ENCODE measurements around the gene SZT2. TPM values are rescaled to one million over a fixed set of nuclear protein-coding genes. Genes with fewer than 3 reads are reported as not detected.

The SZT2 gene
- total RNA-seq, 1 donor from 2014 or later = 33.6 TPM

DNA sequence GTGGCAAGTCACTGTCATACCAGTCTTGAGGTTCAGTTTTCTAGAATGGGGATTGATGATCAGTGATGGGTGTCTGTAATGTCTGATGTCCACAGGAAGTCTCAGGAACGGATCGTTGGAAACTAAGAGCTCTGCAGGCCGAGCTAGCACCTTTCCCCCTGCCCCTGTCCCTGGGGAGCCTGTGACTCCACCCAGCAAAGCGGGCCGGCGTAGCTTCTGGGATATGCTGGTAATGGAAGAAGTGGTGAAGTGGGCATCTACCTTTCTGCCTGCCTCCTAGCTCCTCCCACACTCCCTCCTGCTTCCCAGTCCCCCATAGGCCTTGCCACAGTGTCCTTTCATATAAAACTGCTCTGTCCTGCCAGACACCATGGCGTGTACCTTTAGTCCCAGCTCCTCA, 50.7 kb downstream of the SZT2 start:
- no peaks in the 10 kb centered on the region for H3K27me3 Mint-ChIP-seq (ENCODE audit: low read depth)
- H3K4me3 Mint-ChIP-seq (ENCODE audit: unreplicated experiment) = no peak overlapping the region
- no peaks in the 10 kb centered on the region for H3K9me3 Mint-ChIP-seq (ENCODE audit: low read depth)
- peaks cover 6% of the 10 kb centered on the region for H3K4me1 Mint-ChIP-seq (ENCODE audit: low read depth)
- TF ChIP-seq CTCF (IDR thresholded peaks at IDR 0.05) = no peak
- peaks cover 18% of the 10 kb centered on the region for H3K36me3 Mint-ChIP-seq (ENCODE audit: low read depth)
- DNase-seq (ENCODE audit: low spot score) = no peak
- H3K27ac Mint-ChIP-seq (ENCODE audit: unreplicated experiment) = no peak overlapping the region

DNA sequence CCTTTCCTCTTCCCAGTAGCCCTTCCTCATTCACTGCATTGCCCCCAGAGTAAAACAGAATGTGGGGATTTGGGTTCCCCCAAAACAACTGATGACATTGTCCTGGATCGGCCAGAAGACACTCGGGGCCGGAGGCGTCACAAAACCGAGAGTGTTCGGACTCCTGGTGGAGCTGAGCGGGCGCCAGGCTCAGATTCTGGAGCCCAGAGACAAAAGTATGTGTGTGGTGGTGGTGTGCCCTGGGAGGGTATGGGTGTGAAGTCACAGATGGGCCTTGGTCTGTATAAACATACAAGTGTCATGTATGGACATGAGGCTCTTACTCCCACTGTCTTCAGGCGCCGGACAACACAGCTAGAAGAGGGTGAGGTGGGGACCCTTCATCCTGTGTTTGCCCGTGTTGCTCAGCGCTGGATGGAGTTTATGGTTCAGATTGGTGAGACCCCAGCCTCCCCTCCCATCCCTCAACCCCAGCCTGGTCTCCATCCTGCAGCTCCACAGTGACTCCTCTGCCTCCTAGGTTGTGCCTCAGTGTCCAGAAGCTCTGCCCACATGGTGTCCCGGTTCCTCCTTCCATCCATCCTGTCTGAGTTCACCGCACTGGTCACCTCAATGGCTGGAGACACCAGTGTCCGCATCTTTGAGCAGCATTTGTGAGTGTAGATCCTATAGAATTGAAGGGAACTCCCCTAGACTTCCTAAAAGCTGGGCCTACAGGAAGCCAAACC, 51.6 kb downstream of the SZT2 start:
- no peak overlapping the region for H3K4me3 Mint-ChIP-seq (ENCODE audit: unreplicated experiment)
- H3K27me3 Mint-ChIP-seq (ENCODE audit: low read depth) = no peaks in the 10 kb centered on the region
- H3K27ac Mint-ChIP-seq (ENCODE audit: unreplicated experiment) = no peak overlapping the region
- H3K9me3 Mint-ChIP-seq (ENCODE audit: low read depth) = no peaks in the 10 kb centered on the region
- no peak for TF ChIP-seq CTCF (IDR thresholded peaks at IDR 0.05)
- DNase-seq (ENCODE audit: low spot score) = no peak
- peaks cover under 1% of the 10 kb centered on the region for H3K4me1 Mint-ChIP-seq (ENCODE audit: low read depth)
- H3K36me3 Mint-ChIP-seq (ENCODE audit: low read depth) = peaks cover 21% of the 10 kb centered on the region

- no peak for TF ChIP-seq CTCF (IDR thresholded peaks at IDR 0.05)
- H3K4me1 Mint-ChIP-seq (ENCODE audit: low read depth) = no peaks in the 10 kb centered on the region
- H3K4me3 Mint-ChIP-seq (ENCODE audit: unreplicated experiment) = no peak overlapping the region
- no peak for DNase-seq (ENCODE audit: low spot score)
- H3K27me3 Mint-ChIP-seq (ENCODE audit: low read depth) = no peaks in the 10 kb centered on the region
- H3K36me3 Mint-ChIP-seq (ENCODE audit: low read depth) = peaks cover 27% of the 10 kb centered on the region
- H3K27ac Mint-ChIP-seq (ENCODE audit: unreplicated experiment) = no peak overlapping the region
- H3K9me3 Mint-ChIP-seq (ENCODE audit: low read depth) = no peaks in the 10 kb centered on the region
Observed at GRCh38 chr1:43441894-43442637, 52.4 kb downstream of the SZT2 start.

DNA sequence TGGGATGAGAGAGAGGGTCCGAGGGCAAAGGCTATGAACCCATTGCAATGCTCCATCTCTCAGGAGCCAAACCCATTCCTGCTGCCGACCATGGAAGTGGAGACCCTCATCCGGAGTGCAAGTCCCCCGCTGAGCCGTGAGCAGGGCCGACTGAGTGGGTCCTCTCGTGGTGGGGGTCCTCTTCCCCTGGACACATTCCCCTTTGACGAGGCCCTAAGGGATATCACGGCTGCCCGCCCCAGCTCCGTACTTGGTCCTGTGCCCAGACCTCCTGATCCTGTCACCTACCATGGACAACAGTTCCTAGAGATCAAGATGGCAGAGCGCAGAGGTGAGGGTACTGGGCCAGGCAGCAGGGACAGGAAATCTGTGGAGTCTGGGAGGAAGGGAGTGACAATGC, 53.1 kb downstream of the SZT2 start:
- H3K4me1 Mint-ChIP-seq (ENCODE audit: low read depth) = no peaks in the 10 kb centered on the region
- no peak overlapping the region for H3K27ac Mint-ChIP-seq (ENCODE audit: unreplicated experiment)
- TF ChIP-seq CTCF (IDR thresholded peaks at IDR 0.05) = no peak
- peaks cover 31% of the 10 kb centered on the region for H3K36me3 Mint-ChIP-seq (ENCODE audit: low read depth)
- no peaks in the 10 kb centered on the region for H3K9me3 Mint-ChIP-seq (ENCODE audit: low read depth)
- H3K27me3 Mint-ChIP-seq (ENCODE audit: low read depth) = no peaks in the 10 kb centered on the region
- H3K4me3 Mint-ChIP-seq (ENCODE audit: unreplicated experiment) = no peak overlapping the region
- DNase-seq (ENCODE audit: low spot score) = no peak

DNA sequence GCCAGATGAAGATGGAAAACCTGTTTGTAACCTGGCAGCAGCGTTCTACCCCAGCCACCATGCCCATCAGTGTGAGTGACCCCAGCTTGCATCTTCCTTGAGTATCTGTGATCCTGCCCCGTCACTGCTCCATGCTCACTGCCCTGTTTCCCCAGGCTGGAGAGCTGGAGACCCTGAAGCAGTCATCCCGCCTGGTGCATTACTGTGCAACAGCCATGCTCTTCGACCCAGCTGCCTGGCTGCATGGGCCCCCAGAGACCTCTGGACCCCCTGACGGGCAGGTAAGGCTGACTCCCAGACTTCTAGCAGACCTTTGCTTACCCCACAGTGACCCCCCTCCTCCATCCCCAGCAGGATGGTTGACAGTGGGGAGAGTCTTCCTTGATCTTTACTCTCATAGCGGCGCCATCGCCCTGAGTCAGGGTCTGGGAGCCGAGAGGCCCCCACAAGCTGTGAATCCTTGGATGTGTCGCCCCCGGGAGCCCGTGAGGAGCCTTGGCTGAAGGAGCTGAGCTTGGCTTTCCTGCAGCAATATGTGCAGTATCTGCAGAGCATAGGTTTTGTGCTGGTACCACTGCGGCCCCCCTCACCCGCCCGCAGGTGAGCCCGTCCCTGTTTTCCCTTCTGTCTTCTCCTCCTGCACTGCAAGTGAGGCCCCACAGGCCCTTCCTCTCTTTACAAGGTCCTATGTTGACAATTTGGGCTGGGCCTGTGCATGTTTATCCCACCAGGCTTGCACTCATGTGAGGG, 53.7 kb downstream of the SZT2 start:
- DNase-seq (ENCODE audit: low spot score) = no peak
- Mint-ChIP-seq H3K27ac (ENCODE audit: unreplicated experiment) (no peak overlapping the region), H3K4me1 (ENCODE audit: low read depth) (no peaks in the 10 kb centered on the region), H3K36me3 (ENCODE audit: low read depth) (peaks cover 33% of the 10 kb centered on the region), H3K4me3 (ENCODE audit: unreplicated experiment) (no peak overlapping the region), H3K27me3 (ENCODE audit: low read depth) (no peaks in the 10 kb centered on the region), H3K9me3 (ENCODE audit: low read depth) (no peaks in the 10 kb centered on the region)
- TF ChIP-seq CTCF (IDR thresholded peaks at IDR 0.05) = no peak

All from chondrocyte (in vitro differentiated cells).